K562 (cell line): ENCODE data around the gene GLIS1. TPM values are rescaled to one million over a fixed set of nuclear protein-coding genes. Genes with fewer than 3 reads are reported as not detected.
A peak's percentile ranks its signal among the peaks of the same experiment; 100 is the strongest.
"Not testable (repeated sequence)": the region's sequence is repeated elsewhere in the genome, so short reads cannot be mapped to it uniquely, and the experiment has no call there.

ENCODE experiments used
- ATAC-seq: fragments of 200-7000 bp; cut with Tn5 transposase; 3 replicates; pipeline ENCODE4 v1.9.1; 2020; ENCODE audit warnings: moderate library complexity
- BruUV-seq: library from RNA; stranded (reverse); fragments of 400-500 nt; replicated peaks from 2 replicates; lab custom pipeline; 2021; lab: Mats Ljungman, UMichigan
- CTCF ChIA-PET: fragments of 300-600 bp; formaldehyde crosslinking; extraction: SDS; loops from one replicate; lab custom pipeline; 2021; ENCODE audit warnings: low intra/inter-chr PET ratio; lab: Yijun Ruan, JAX
- POLR2A ChIA-PET: fragments of 300-600, 350-650 bp; sonication (Branson Sonifier 250); formaldehyde crosslinking; extraction: SDS; loops from one replicate; lab custom pipeline; 2021; ENCODE audit warnings: antibody characterized with exemption, inconsistent platforms; lab: Yijun Ruan, JAX
- DNase-seq, 4 experiments: peaks; one replicate each; pipeline versions ENCODE4 v3.0.0 to v3.0.0-alpha.2; 2011 to 2018; ENCODE audit warnings: low spot score in 3 of 4, mixed read lengths in 3 of 4; ENCODE audit errors: extremely low read depth in 1 of 4
- FAIRE-seq: peaks from 2 replicates; lab custom pipeline; 2011; peaks lifted over from hg19 to GRCh38; lab: Jason Lieb, UNC
- H2AFZ ChIP-seq: 2 replicates; pipeline ENCODE4 v1.6.0; 2011; ENCODE audit warnings: low read depth, low read length, control low read depth, inconsistent platforms
- H3K27ac ChIP-seq: fragments of 200-600 bp; 3 replicates; pipeline ENCODE4 v1.8.0; 2011; ENCODE audit warnings: low read depth, mild to moderate bottlenecking, control low read depth, inconsistent platforms, low read length, moderate library complexity, mixed read lengths; ENCODE audit errors: extremely low read depth
- H3K27me3 ChIP-seq, 2 experiments: fragments of 300-600 bp in 1 of 2; 2 replicates in 1 of 2; 3 replicates in 1 of 2; pipeline versions ENCODE4 v1.6.0 to v1.8.0; 2011; ENCODE audit warnings: inconsistent platforms in 2 of 2, low read length in 2 of 2, mild to moderate bottlenecking in 1 of 2, mixed read lengths in 1 of 2, moderate library complexity in 1 of 2; ENCODE audit not compliant: control insufficient read depth in 2 of 2, insufficient read depth in 2 of 2
- H3K36me3 ChIP-seq: fragments of 300-600 bp; 3 replicates; pipeline ENCODE4 v1.8.0; 2011; ENCODE audit warnings: mild to moderate bottlenecking, low read length, inconsistent platforms; ENCODE audit not compliant: control insufficient read depth, insufficient read depth
- H3K4me1 ChIP-seq, 2 experiments: fragments of 200-600 bp in 1 of 2; replicated peaks in 1 of 2; 2 replicates in 1 of 2; 3 replicates in 1 of 2; pipeline versions ENCODE4 v1.5.1 to v1.8.0; 2011; ENCODE audit warnings: inconsistent platforms in 2 of 2, low read length in 2 of 2, mild to moderate bottlenecking in 1 of 2, mixed read lengths in 1 of 2, moderate library complexity in 1 of 2; ENCODE audit not compliant: control insufficient read depth in 2 of 2, insufficient read depth in 2 of 2
- H3K4me2 ChIP-seq: 2 replicates; pipeline ENCODE4 v1.6.1; 2011; ENCODE audit warnings: low read length, control low read depth, inconsistent platforms, mixed read lengths; ENCODE audit not compliant: insufficient read depth
- H3K4me3 ChIP-seq: fragments of 200-600 bp; sonication (generic), shearing (Covaris generic); 2 replicates; pipeline ENCODE4 v1.5.1; 2016; ENCODE audit warnings: control low read depth, inconsistent platforms
- H3K79me2 ChIP-seq: fragments of 200-600 bp; 3 replicates; pipeline ENCODE4 v1.8.0; 2011; ENCODE audit warnings: low read length, inconsistent platforms; ENCODE audit not compliant: control insufficient read depth, insufficient read depth
- H3K9ac ChIP-seq, 2 experiments: 2 replicates each; pipeline versions ENCODE4 v1.6.0 to v1.6.1; 2011; ENCODE audit warnings: low read depth in 2 of 2, low read length in 2 of 2, control low read depth in 1 of 2, inconsistent platforms in 1 of 2, mild to moderate bottlenecking in 1 of 2, mixed read lengths in 1 of 2; ENCODE audit not compliant: insufficient read depth in 1 of 2
- H3K9me1 ChIP-seq: one replicate; pipeline ENCODE4 v1.6.0; 2011; ENCODE audit warnings: inconsistent platforms, mild to moderate bottlenecking, low read length, moderate library complexity; ENCODE audit not compliant: control insufficient read depth, insufficient read depth
- H3K9me3 ChIP-seq: replicated peaks from 2 replicates; pipeline ENCODE4 v1.5.1; 2011; ENCODE audit warnings: low read depth, low read length, inconsistent platforms; ENCODE audit not compliant: control insufficient read depth, insufficient read depth
- H4K20me1 ChIP-seq: replicated peaks from 2 replicates; pipeline ENCODE4 v1.6.1; 2011; ENCODE audit warnings: low read length, inconsistent platforms, mixed read lengths; ENCODE audit not compliant: control insufficient read depth, insufficient read depth
- ATF3 ChIP-seq, 2 experiments: fragments of 450-650 bp in 1 of 2; sonication (generic) in 1 of 2; formaldehyde crosslinking in 1 of 2; IDR thresholded peaks in 1 of 2; conservative IDR thresholded peaks in 1 of 2; 2 replicates each; pipeline versions ENCODE4 v1.6.1 to v1.8.1; 2016 to 2023; ENCODE audit warnings: mild to moderate bottlenecking in 2 of 2, moderate library complexity in 2 of 2, inconsistent platforms in 1 of 2, missing genetic modification reagents in 1 of 2
- ELF1 ChIP-seq: fragments of 200-800 bp; sonication (Bioruptor generic); IDR thresholded peaks from 2 replicates; pipeline ENCODE4 v1.6.1; 2016; ENCODE audit warnings: missing genetic modification characterization, missing compliant biosample characterization
- HDGF ChIP-seq: fragments of 450-650 bp; IDR thresholded peaks from 2 replicates; pipeline ENCODE4 v1.6.1; 2016
- HOXB6 ChIP-seq: fragments of 250-450 bp; sonication (Bioruptor Pico); IDR thresholded peaks from 2 replicates; pipeline ENCODE4 v1.5.1; 2022; ENCODE audit warnings: mild to moderate bottlenecking, borderline replicate concordance
- KAT7 ChIP-seq: sonication (generic); formaldehyde crosslinking; IDR thresholded peaks from 2 replicates; pipeline ENCODE4 v1.8.0; 2022; ENCODE audit warnings: missing genetic modification reagents, mild to moderate bottlenecking, borderline replicate concordance
- KLF6 ChIP-seq: fragments of 250-450 bp; sonication (Bioruptor Pico); IDR thresholded peaks from 2 replicates; pipeline ENCODE4 v1.4.0; 2020; ENCODE audit warnings: mild to moderate bottlenecking, moderate library complexity, borderline replicate concordance
- POLR2B ChIP-seq: fragments of 450-650 bp; IDR thresholded peaks from 2 replicates; pipeline ENCODE4 v1.6.1; 2018; ENCODE audit warnings: low read depth; ENCODE audit not compliant: partially characterized antibody
- TCFL5 ChIP-seq: fragments of 250-450 bp; sonication (Bioruptor Pico); conservative IDR thresholded peaks from 2 replicates; pipeline ENCODE4 v1.6.1; 2021; ENCODE audit warnings: mild to moderate bottlenecking, moderate library complexity, matching md5 sums
- ZEB2 ChIP-seq: fragments of 450-650 bp; IDR thresholded peaks from 2 replicates; pipeline ENCODE4 v1.6.1; 2016
- ZNF239 ChIP-seq: fragments of 250-450 bp; sonication (Bioruptor Pico); IDR thresholded peaks from 2 replicates; pipeline ENCODE4 v1.4.0; 2020; ENCODE audit warnings: mild to moderate bottlenecking
- WGBS: fragments of 100-300 bp; shearing (Covaris generic); methylation state at CpG from one replicate; pipeline ENCODE4 v1.1.6; 2016; ENCODE audit warnings: low coverage, mixed read lengths; ENCODE audit not compliant: insufficient coverage; ENCODE audit errors: missing lambda C conversion rate; 5-methylcytosine and 5-hydroxymethylcytosine counted together
- in situ Hi-C: fragments of 300-500 bp; cut with MboI; formaldehyde crosslinking; loops from 4 replicates; pipeline ENCODE4 v1.15.0; 2018; ENCODE audit warnings: inconsistent platforms, mixed read lengths
- intact Hi-C: fragments of 100-400 bp; cut with micrococcal nuclease; formaldehyde crosslinking; loops from 2 replicates; pipeline ENCODE4 v1.14.2; 2022
- polyA plus RNA-seq, 8 experiments: library from polyadenylated mRNA; depleted of rRNA in 4 of 8; stranded (reverse) in 5 of 8; unstranded in 3 of 8; fragments of >200 nt; fragmentation: Nextera tagmentation in 2 of 8; fragmentation: Illumina TruSeq in 1 of 8; extraction: Ambion mirVana in 2 of 8; extraction: Trizol in 1 of 8; gene quantifications; 2 replicates each; pipeline versions ENCODE4 v1.2.1 to v1.2.3, GENCODE V29; 2011 to 2014; ENCODE audit warnings: inconsistent platforms in 1 of 8, missing spikeins in 1 of 8
- total RNA-seq, 7 experiments: library from RNA; depleted of rRNA in 6 of 7; stranded (reverse); fragments of >200 nt in 6 of 7; fragmentation: Illumina TruSeq in 2 of 7; extraction: Trizol in 2 of 7; gene quantifications; 2 replicates each; pipeline versions ENCODE4 v1.2.1 to v1.2.3, GENCODE V29; 2011 to 2021; ENCODE audit warnings: low replicate concordance in 1 of 7
- TF ChIP-seq, protein P1 (sequence below): fragments of 250-450 bp; sonication (Bioruptor Pico); IDR thresholded peaks from 2 replicates; pipeline ENCODE4 v1.9.0; 2021; ENCODE audit warnings: mild to moderate bottlenecking, inconsistent platforms

Gene GLIS1
- total and polyA plus RNA-seq, 9 of the 15 experiments (the other 6 are each of a cell fraction or from before 2014, with no cell fraction given): not detected

GRCh38 chr1:53555620-53556326 lies 183.2 kb downstream of the GLIS1 start:
- H3K4me1 ChIP-seq, DNase-seq, BruUV-seq, H3K9ac ChIP-seq, H3K9me3 ChIP-seq, in situ Hi-C loops, H2AFZ ChIP-seq, FAIRE-seq, H3K36me3 ChIP-seq, H3K4me3 ChIP-seq, POLR2A ChIA-PET, H3K9me1 ChIP-seq, H4K20me1 ChIP-seq, H3K4me2 ChIP-seq, CTCF ChIA-PET, H3K79me2 ChIP-seq, H3K27ac ChIP-seq: not testable (repeated sequence)
- 13% methylated on average over 2 of the region's 2 CpGs for WGBS
- peaks cover 4 to 59% of the 10 kb centered on the region in 2 experiments for H3K27me3 ChIP-seq
- peak; percentile 77 for TF ChIP-seq ZEB2
- TF ChIP-seq, all 486 proteins: peak for 1; not testable (repeated sequence) for 485
- intact Hi-C loops, ATAC-seq: not testable (repeated sequence)

GRCh38 chr1:53554592-53555305 lies 184.2 kb downstream of the GLIS1 start:
- peaks cover 0 to 3% of the 10 kb centered on the region in 2 experiments; a peak in 1 of 5 replicates for H3K4me1 ChIP-seq
- H3K9me3 ChIP-seq: no peaks in the 10 kb centered on the region; the same call in 1 of the 2 replicates
- DNase-seq (no peak), FAIRE-seq (no peak), ATAC-seq (no peak)
- no peak overlapping the region for H3K4me3 ChIP-seq
- POLR2A ChIA-PET: no interaction called here
- in situ Hi-C loops (no loop called here), intact Hi-C loops (no loop called here)
- WGBS: 0% methylated on average over 11 of the region's 11 CpGs
- no peak overlapping the region for H3K27ac ChIP-seq
- no peak overlapping the region for H2AFZ ChIP-seq
- no peaks in the 10 kb centered on the region for H3K36me3 ChIP-seq
- no peak overlapping the region for H3K9ac ChIP-seq
- no peaks in the 10 kb centered on the region for H3K9me1 ChIP-seq
- peaks cover 6 to 56% of the 10 kb centered on the region in 2 experiments for H3K27me3 ChIP-seq
- CTCF ChIA-PET: no interaction called here
- H3K4me2 ChIP-seq: no peak overlapping the region
- no peaks in the 10 kb centered on the region for H3K79me2 ChIP-seq
- no TSS peak for BruUV-seq
- H4K20me1 ChIP-seq: 0 out of 2 replicates have a peak, but pooled peaks cover 5% of the 10 kb centered on the region
- TF ChIP-seq ATF3 (IDR thresholded peaks at IDR 0.05): no peak
- TF ChIP-seq ATF3 (CRISPR knock-in tag; conservative IDR thresholded peaks at IDR 0.05): no peak
- TF ChIP-seq ELF1 (tag): no peak
- no peak for TF ChIP-seq HOXB6 (CRISPR knock-in tag)
- TF ChIP-seq POLR2B: no peak
- TF ChIP-seq HDGF: no peak
- TF ChIP-seq KAT7 (CRISPR knock-in tag): no peak
- no peak for TF ChIP-seq KLF6 (CRISPR knock-in tag)
- no peak for TF ChIP-seq TCFL5
- TF ChIP-seq ZNF239 (CRISPR knock-in tag): no peak
- TF ChIP-seq, protein P1, sequence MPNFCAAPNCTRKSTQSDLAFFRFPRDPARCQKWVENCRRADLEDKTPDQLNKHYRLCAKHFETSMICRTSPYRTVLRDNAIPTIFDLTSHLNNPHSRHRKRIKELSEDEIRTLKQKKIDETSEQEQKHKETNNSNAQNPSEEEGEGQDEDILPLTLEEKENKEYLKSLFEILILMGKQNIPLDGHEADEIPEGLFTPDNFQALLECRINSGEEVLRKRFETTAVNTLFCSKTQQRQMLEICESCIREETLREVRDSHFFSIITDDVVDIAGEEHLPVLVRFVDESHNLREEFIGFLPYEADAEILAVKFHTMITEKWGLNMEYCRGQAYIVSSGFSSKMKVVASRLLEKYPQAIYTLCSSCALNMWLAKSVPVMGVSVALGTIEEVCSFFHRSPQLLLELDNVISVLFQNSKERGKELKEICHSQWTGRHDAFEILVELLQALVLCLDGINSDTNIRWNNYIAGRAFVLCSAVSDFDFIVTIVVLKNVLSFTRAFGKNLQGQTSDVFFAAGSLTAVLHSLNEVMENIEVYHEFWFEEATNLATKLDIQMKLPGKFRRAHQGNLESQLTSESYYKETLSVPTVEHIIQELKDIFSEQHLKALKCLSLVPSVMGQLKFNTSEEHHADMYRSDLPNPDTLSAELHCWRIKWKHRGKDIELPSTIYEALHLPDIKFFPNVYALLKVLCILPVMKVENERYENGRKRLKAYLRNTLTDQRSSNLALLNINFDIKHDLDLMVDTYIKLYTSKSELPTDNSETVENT (CRISPR knock-in tag): no peak
